HEK293 (cell line): ENCODE results near the gene MARCHF3.

Experiments used
- CTCF ChIA-PET: fragments of 350-600 bp; formaldehyde crosslinking; extraction: SDS; loops from one replicate; lab custom pipeline; 2021; ENCODE audit warnings: antibody characterized with exemption; lab: Yijun Ruan, JAX
- POLR2A ChIA-PET: fragments of 300-600 bp; formaldehyde crosslinking; extraction: SDS; loops from one replicate; lab custom pipeline; 2020; ENCODE audit warnings: antibody characterized with exemption, inconsistent platforms; lab: Yijun Ruan, JAX
- H3K27ac ChIP-seq: fragments of 200-500 bp; sonication (Bioruptor generic); 2 replicates; pipeline ENCODE4 v1.5.1; 2014; ENCODE audit warnings: low read depth, low read length, control low read depth, inconsistent platforms; ENCODE audit errors: extremely low read depth
- H3K36me3 ChIP-seq, 2 experiments: fragments of 200-500 bp in 1 of 2; sonication (Bioruptor generic) in 1 of 2; 1 replicate in 1 of 2; 2 replicates in 1 of 2; pipeline ENCODE4 v1.5.1; 2014 to 2017; ENCODE audit warnings: inconsistent platforms in 2 of 2, low read length in 2 of 2; ENCODE audit not compliant: control insufficient read depth in 2 of 2, insufficient read depth in 1 of 2
- H3K4me1 ChIP-seq: fragments of 200-500 bp; sonication (Bioruptor generic); 2 replicates; pipeline ENCODE4 v1.5.1; 2014; ENCODE audit warnings: mild to moderate bottlenecking, low read length, inconsistent platforms; ENCODE audit not compliant: control insufficient read depth, insufficient read depth
- H3K4me3 ChIP-seq: 2 replicates; pipeline ENCODE4 v1.5.1; 2011; ENCODE audit warnings: low read depth, mild to moderate bottlenecking, control low read depth, low read length, moderate library complexity
- H3K9me3 ChIP-seq: fragments of 200-500 bp; sonication (Bioruptor generic); 2 replicates; pipeline ENCODE4 v1.5.1; 2014; ENCODE audit warnings: low read depth, low read length, inconsistent platforms; ENCODE audit not compliant: control insufficient read depth, insufficient read depth
- KLF10 ChIP-seq: fragments of 450-650 bp; IDR thresholded peaks from 2 replicates; pipeline ENCODE4 v1.5.1; 2018; ENCODE audit warnings: missing biosample characterization, mild to moderate bottlenecking, missing genetic modification characterization
- OSR2 ChIP-seq: fragments of 450-650 bp; formaldehyde crosslinking; IDR thresholded peaks from 2 replicates; pipeline ENCODE4 v1.5.1; 2016; ENCODE audit warnings: missing biosample characterization, missing genetic modification characterization
- PRDM10 ChIP-seq: fragments of 450-650 bp; formaldehyde crosslinking; IDR thresholded peaks from 2 replicates; pipeline ENCODE4 v1.5.1; 2016; ENCODE audit warnings: missing biosample characterization, missing genetic modification characterization
- YY2 ChIP-seq: fragments of 450-650 bp; formaldehyde crosslinking; IDR thresholded peaks from 2 replicates; pipeline ENCODE4 v1.5.1; 2016; ENCODE audit warnings: missing biosample characterization, missing genetic modification characterization
- ZBTB17 ChIP-seq: fragments of 450-650 bp; formaldehyde crosslinking; IDR thresholded peaks from 2 replicates; pipeline ENCODE4 v1.5.1; 2016; ENCODE audit warnings: missing biosample characterization, missing genetic modification characterization
- ZBTB20 ChIP-seq: fragments of 450-650 bp; formaldehyde crosslinking; IDR thresholded peaks from 2 replicates; pipeline ENCODE4 v1.5.1; 2016; ENCODE audit warnings: missing biosample characterization, missing genetic modification characterization
- ZBTB44 ChIP-seq: fragments of 450-650 bp; IDR thresholded peaks from 2 replicates; pipeline ENCODE4 v1.5.1; 2018; ENCODE audit warnings: missing biosample characterization, mild to moderate bottlenecking, missing genetic modification characterization
- ZBTB7A ChIP-seq: fragments of 450-650 bp; formaldehyde crosslinking; IDR thresholded peaks from 2 replicates; pipeline ENCODE4 v1.5.1; 2016; ENCODE audit warnings: low read depth, missing biosample characterization, missing genetic modification characterization
- ZNF133 ChIP-seq: fragments of 450-650 bp; formaldehyde crosslinking; IDR thresholded peaks from 2 replicates; pipeline ENCODE4 v1.5.1; 2016; ENCODE audit warnings: missing biosample characterization, missing genetic modification characterization
- ZNF155 ChIP-seq: fragments of 450-650 bp; formaldehyde crosslinking; IDR thresholded peaks from 2 replicates; pipeline ENCODE4 v1.5.1; 2016; ENCODE audit warnings: missing biosample characterization, missing genetic modification characterization
- ZNF202 ChIP-seq: fragments of 450-650 bp; formaldehyde crosslinking; IDR thresholded peaks from 2 replicates; pipeline ENCODE4 v1.5.1; 2016; ENCODE audit warnings: missing biosample characterization, missing genetic modification characterization, borderline replicate concordance
- ZNF221 ChIP-seq: fragments of 450-650 bp; formaldehyde crosslinking; IDR thresholded peaks from 2 replicates; pipeline ENCODE4 v1.5.1; 2017; ENCODE audit warnings: missing biosample characterization, missing genetic modification characterization, borderline replicate concordance
- ZNF324 ChIP-seq: fragments of 450-650 bp; formaldehyde crosslinking; IDR thresholded peaks from 2 replicates; pipeline ENCODE4 v1.5.1; 2016; ENCODE audit warnings: missing biosample characterization, missing genetic modification characterization
- ZNF341 ChIP-seq: fragments of 450-650 bp; formaldehyde crosslinking; IDR thresholded peaks from 2 replicates; pipeline ENCODE4; 2016; ENCODE audit warnings: low read depth, missing biosample characterization, missing genetic modification characterization
- ZNF394 ChIP-seq: fragments of 450-650 bp; formaldehyde crosslinking; IDR thresholded peaks from 2 replicates; pipeline ENCODE4 v1.5.1; 2016; ENCODE audit warnings: missing biosample characterization, missing genetic modification characterization, mild to moderate bottlenecking, moderate library complexity, borderline replicate concordance
- ZNF521 ChIP-seq: fragments of 450-650 bp; formaldehyde crosslinking; IDR thresholded peaks from 2 replicates; pipeline ENCODE4 v1.5.1; 2017; ENCODE audit warnings: missing biosample characterization, mild to moderate bottlenecking, missing genetic modification characterization
- ZNF558 ChIP-seq: fragments of 450-650 bp; formaldehyde crosslinking; IDR thresholded peaks from 2 replicates; pipeline ENCODE4 v1.5.1; 2016; ENCODE audit warnings: missing biosample characterization, missing genetic modification characterization
- ZNF560 ChIP-seq: fragments of 450-650 bp; formaldehyde crosslinking; IDR thresholded peaks from 2 replicates; pipeline ENCODE4 v1.5.1; 2017; ENCODE audit warnings: missing biosample characterization, missing genetic modification characterization, borderline replicate concordance
- ZNF621 ChIP-seq: fragments of 450-650 bp; formaldehyde crosslinking; IDR thresholded peaks from 2 replicates; pipeline ENCODE4 v1.5.1; 2017; ENCODE audit warnings: missing biosample characterization, missing genetic modification characterization
- ZNF654 ChIP-seq: fragments of 450-650 bp; formaldehyde crosslinking; IDR thresholded peaks from 2 replicates; pipeline ENCODE4 v1.5.1; 2016; ENCODE audit warnings: low read depth, missing biosample characterization, missing genetic modification characterization
- ZNF670 ChIP-seq: fragments of 450-650 bp; formaldehyde crosslinking; IDR thresholded peaks from 2 replicates; pipeline ENCODE4 v1.5.1; 2016; ENCODE audit warnings: missing biosample characterization, missing genetic modification characterization, low read depth
- ZNF677 ChIP-seq: fragments of 450-650 bp; IDR thresholded peaks from 2 replicates; pipeline ENCODE4 v1.5.0; 2018; ENCODE audit warnings: missing biosample characterization, mild to moderate bottlenecking, missing genetic modification characterization, moderate library complexity
- ZXDB ChIP-seq: fragments of 450-650 bp; formaldehyde crosslinking; IDR thresholded peaks from 2 replicates; pipeline ENCODE4 v1.5.1; 2016; ENCODE audit warnings: missing biosample characterization, missing genetic modification characterization
- TF ChIP-seq, protein P1 (sequence below): fragments of 450-650 bp; formaldehyde crosslinking; IDR thresholded peaks from 2 replicates; pipeline ENCODE4 v1.5.0; 2017; ENCODE audit warnings: missing biosample characterization, missing genetic modification characterization, borderline replicate concordance
- TF ChIP-seq, protein P2 (sequence below): fragments of 450-650 bp; formaldehyde crosslinking; IDR thresholded peaks from 2 replicates; pipeline ENCODE4 v1.5.1; 2016; ENCODE audit warnings: missing biosample characterization, missing genetic modification characterization

The MARCHF3 gene

GRCh38 chr5:126884269-126884819 is 146.0 kb downstream of the MARCHF3 start:
- POLR2A ChIA-PET, result interaction anchor here (1.5 kb wide), 1 partner anchor 9 kb away, joined by 4 read pairs; no protein-coding TSS in a partner anchor
- TF ChIP-seq ZNF677 (tag by site-specific recombination), result no peak
- no peak for TF ChIP-seq ZNF621 (tag by site-specific recombination)
- TF ChIP-seq ZNF221 (tag by site-specific recombination), result no peak
- no peak for TF ChIP-seq ZBTB44 (tag by site-specific recombination)
- peak; percentile 55 for TF ChIP-seq ZBTB17
- no peak for TF ChIP-seq KLF10
- TF ChIP-seq ZNF521 (tag by site-specific recombination), result no peak
- TF ChIP-seq OSR2, result peak; percentile 66; the same call in 1 of the 2 replicates
- peak; percentile 81 for TF ChIP-seq ZXDB
- no peak for TF ChIP-seq ZNF670 (tag by site-specific recombination)
- TF ChIP-seq ZBTB20, result 0 out of 2 replicates have a peak, but pooled peaks have one; percentile 16
- TF ChIP-seq, protein P1, sequence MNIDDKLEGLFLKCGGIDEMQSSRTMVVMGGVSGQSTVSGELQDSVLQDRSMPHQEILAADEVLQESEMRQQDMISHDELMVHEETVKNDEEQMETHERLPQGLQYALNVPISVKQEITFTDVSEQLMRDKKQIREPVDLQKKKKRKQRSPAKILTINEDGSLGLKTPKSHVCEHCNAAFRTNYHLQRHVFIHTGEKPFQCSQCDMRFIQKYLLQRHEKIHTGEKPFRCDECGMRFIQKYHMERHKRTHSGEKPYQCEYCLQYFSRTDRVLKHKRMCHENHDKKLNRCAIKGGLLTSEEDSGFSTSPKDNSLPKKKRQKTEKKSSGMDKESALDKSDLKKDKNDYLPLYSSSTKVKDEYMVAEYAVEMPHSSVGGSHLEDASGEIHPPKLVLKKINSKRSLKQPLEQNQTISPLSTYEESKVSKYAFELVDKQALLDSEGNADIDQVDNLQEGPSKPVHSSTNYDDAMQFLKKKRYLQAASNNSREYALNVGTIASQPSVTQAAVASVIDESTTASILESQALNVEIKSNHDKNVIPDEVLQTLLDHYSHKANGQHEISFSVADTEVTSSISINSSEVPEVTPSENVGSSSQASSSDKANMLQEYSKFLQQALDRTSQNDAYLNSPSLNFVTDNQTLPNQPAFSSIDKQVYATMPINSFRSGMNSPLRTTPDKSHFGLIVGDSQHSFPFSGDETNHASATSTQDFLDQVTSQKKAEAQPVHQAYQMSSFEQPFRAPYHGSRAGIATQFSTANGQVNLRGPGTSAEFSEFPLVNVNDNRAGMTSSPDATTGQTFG (tag by site-specific recombination), result no peak
- peak; percentile 79 for TF ChIP-seq PRDM10
- no peak for TF ChIP-seq ZNF133
- no peak for TF ChIP-seq ZNF341
- TF ChIP-seq ZNF324 (tag by site-specific recombination), result no peak
- no peak for TF ChIP-seq ZBTB7A (tag by site-specific recombination)
- TF ChIP-seq ZNF394 (tag by site-specific recombination), result no peak
- TF ChIP-seq YY2, result no peak
- TF ChIP-seq ZNF202 (tag by site-specific recombination), result no peak
- TF ChIP-seq ZNF155 (tag by site-specific recombination), result no peak
- TF ChIP-seq ZNF558, result 0 out of 2 replicates have a peak, but pooled peaks have one; percentile 22
- TF ChIP-seq, protein P2, sequence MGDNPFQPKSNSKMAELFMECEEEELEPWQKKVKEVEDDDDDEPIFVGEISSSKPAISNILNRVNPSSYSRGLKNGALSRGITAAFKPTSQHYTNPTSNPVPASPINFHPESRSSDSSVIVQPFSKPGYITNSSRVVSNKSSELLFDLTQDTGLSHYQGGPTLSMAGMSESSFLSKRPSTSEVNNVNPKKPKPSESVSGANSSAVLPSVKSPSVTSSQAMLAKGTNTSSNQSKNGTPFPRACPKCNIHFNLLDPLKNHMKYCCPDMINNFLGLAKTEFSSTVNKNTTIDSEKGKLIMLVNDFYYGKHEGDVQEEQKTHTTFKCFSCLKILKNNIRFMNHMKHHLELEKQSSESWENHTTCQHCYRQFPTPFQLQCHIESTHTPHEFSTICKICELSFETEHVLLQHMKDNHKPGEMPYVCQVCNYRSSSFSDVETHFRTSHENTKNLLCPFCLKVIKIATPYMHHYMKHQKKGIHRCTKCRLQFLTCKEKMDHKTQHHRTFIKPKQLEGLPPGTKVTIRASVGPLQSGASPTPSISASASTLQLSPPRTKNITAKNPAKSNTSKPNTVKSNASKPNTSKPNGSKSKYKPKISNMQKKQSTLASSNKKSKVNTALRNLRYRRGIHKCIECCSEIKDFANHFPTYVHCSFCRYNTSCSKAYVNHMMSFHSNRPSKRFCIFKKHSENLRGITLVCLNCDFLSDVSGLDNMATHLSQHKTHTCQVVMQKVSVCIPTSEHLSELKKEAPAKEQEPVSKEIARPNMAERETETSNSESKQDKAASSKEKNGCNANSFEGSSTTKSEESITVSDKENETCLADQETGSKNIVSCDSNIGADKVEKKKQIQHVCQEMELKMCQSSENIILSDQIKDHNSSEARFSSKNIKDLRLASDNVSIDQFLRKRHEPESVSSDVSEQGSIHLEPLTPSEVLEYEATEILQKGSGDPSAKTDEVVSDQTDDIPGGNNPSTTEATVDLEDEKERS (tag by site-specific recombination), result no peak
- no peak for TF ChIP-seq ZNF654 (tag by site-specific recombination)
- no peak for TF ChIP-seq ZNF560 (tag by site-specific recombination)

More at GRCh38 chr5:126884269-126884819, 146.0 kb downstream of the MARCHF3 start:
- H3K36me3 ChIP-seq, result no peaks in the 10 kb centered on the region
- CTCF ChIA-PET, result no interaction called here
- peaks cover 22% of the 10 kb centered on the region for H3K4me1 ChIP-seq
- no peaks in the 10 kb centered on the region for H3K9me3 ChIP-seq
- no peak overlapping the region for H3K27ac ChIP-seq
- H3K4me3 ChIP-seq, result no peak overlapping the region
